ENCODE results near the gene PKN3. TPM values are rescaled to one million over a fixed set of nuclear protein-coding genes. Genes with fewer than 3 reads are reported as not detected.

The PKN3 gene
- polyA plus RNA-seq, 3 donors: 11.6 to 14.0 (median 12.8) TPM

Other genes with a start within 250 kb of the PKN3 start
- gene ODF2, start 246.5 kb upstream of the PKN3 start, polyA plus RNA-seq (ENCODE audit: insufficient read length in 3 of 3): 10 to 100 TPM; 46.9 to 51.8 (median 49.9) TPM
- 10 to 100 TPM; 28.5 to 33.8 (median 28.9) TPM for gene GLE1, start 197.8 kb upstream of the PKN3 start, polyA plus RNA-seq (ENCODE audit: insufficient read length in 3 of 3)
- gene SPTAN1, start 149.9 kb upstream of the PKN3 start, polyA plus RNA-seq (ENCODE audit: insufficient read length in 3 of 3): 100 to 1,000 TPM; 329 to 433 (median 374) TPM
- 10 to 100 TPM; 51.3 to 81.2 (median 77.3) TPM for gene DYNC2I2, start 45.7 kb upstream of the PKN3 start, polyA plus RNA-seq (ENCODE audit: insufficient read length in 3 of 3)
- gene SET, start 13.3 kb upstream of the PKN3 start, polyA plus RNA-seq (ENCODE audit: insufficient read length in 3 of 3): 100 to 1,000 TPM; 503 to 755 (median 654) TPM
- gene ZDHHC12, start 21.6 kb downstream of the PKN3 start, polyA plus RNA-seq (ENCODE audit: insufficient read length in 3 of 3): 10 to 100 TPM; 14.8 to 20.5 (median 18.8) TPM
- 10 to 100 TPM; 30.9 to 39.2 (median 38.0) TPM for gene ZER1, start 69.4 kb downstream of the PKN3 start, polyA plus RNA-seq (ENCODE audit: insufficient read length in 3 of 3)
- 10 to 100 TPM; 37.2 to 41.6 (median 38.7) TPM for gene TBC1D13, start 84.8 kb downstream of the PKN3 start, polyA plus RNA-seq (ENCODE audit: insufficient read length in 3 of 3)
- gene ENDOG, start 116.0 kb downstream of the PKN3 start, polyA plus RNA-seq (ENCODE audit: insufficient read length in 3 of 3): 10 to 100 TPM in 1 of 3 donors, 1 to 10 TPM in 2; 7.5 to 13.2 (median 8.5) TPM
- gene SPOUT1, start 127.3 kb downstream of the PKN3 start, polyA plus RNA-seq (ENCODE audit: insufficient read length in 3 of 3): 10 to 100 TPM; 31.7 to 39.8 (median 34.2) TPM
- 10 to 100 TPM; 14.5 to 27.9 (median 22.0) TPM for gene KYAT1, start 179.4 kb downstream of the PKN3 start, polyA plus RNA-seq (ENCODE audit: insufficient read length in 3 of 3)
- 10 to 100 TPM; 26.9 to 34.5 (median 28.0) TPM for gene LRRC8A, start 179.6 kb downstream of the PKN3 start, polyA plus RNA-seq (ENCODE audit: insufficient read length in 3 of 3)
- 10 to 100 TPM; 51.6 to 62.8 (median 56.2) TPM for gene PHYHD1, start 218.5 kb downstream of the PKN3 start, polyA plus RNA-seq (ENCODE audit: insufficient read length in 3 of 3)
- 10 to 100 TPM; 13.0 to 17.6 (median 14.2) TPM for gene DOLK, start 245.1 kb downstream of the PKN3 start, polyA plus RNA-seq (ENCODE audit: insufficient read length in 3 of 3)
- gene NUP188, start 245.2 kb downstream of the PKN3 start, polyA plus RNA-seq (ENCODE audit: insufficient read length in 3 of 3): 10 to 100 TPM; 45.1 to 51.0 (median 46.6) TPM

Data from renal cortex interstitium (tissue), 3 donors.